Stomach (tissue), 19 donors: ENCODE data around the gene SLC2A10. TPM values are rescaled to one million over a fixed set of nuclear protein-coding genes. Genes with fewer than 3 reads are reported as not detected.
A peak's percentile ranks its signal among the peaks of the same experiment; 100 is the strongest.

Experiments
- DNase-seq, 2 donors: peaks; one replicate each; pipeline versions ENCODE4 v3.0.0 to v3.0.0-alpha.2; 2013 to 2019
- H3K27ac ChIP-seq, 5 donors: fragments of 200-600 bp in 4 of 5; sonication (generic) in 4 of 5; one replicate each; pipeline ENCODE4 v1.5.1; 2013 to 2019; ENCODE audit warnings: mild to moderate bottlenecking in 1 of 5, moderate library complexity in 1 of 5
- H3K27me3 ChIP-seq, 3 donors: fragments of 200-600 bp; sonication (generic); one replicate each; pipeline ENCODE4 v1.5.1; 2017 to 2019; ENCODE audit warnings: mixed run types in 1 of 3
- H3K36me3 ChIP-seq, 4 donors: fragments of 200-600 bp; sonication (generic); 1 replicate in 3 of 4; 2 replicates in 1 of 4; pipeline ENCODE4 v1.5.1; 2016 to 2019
- H3K4me1 ChIP-seq, 4 donors: fragments of 200-600 bp; sonication (generic); one replicate each; pipeline ENCODE4 v1.5.1; 2016 to 2019
- H3K4me3 ChIP-seq, 4 donors: fragments of 200-600 bp; sonication (generic) in 3 of 4; one replicate each; pipeline ENCODE4 v1.5.1; 2016 to 2019; ENCODE audit warnings: mild to moderate bottlenecking in 1 of 4
- H3K9me3 ChIP-seq, 4 donors: fragments of 200-600 bp; sonication (generic); one replicate each; pipeline ENCODE4 v1.5.1; 2016 to 2019
- EP300 ChIP-seq: sonication (generic); formaldehyde crosslinking; IDR thresholded peaks from one replicate; pipeline ENCODE4 v1.6.1; 2017; ENCODE audit warnings: antibody characterized with exemption
- POLR2A ChIP-seq, 4 donors: fragments of 450-650 bp; IDR thresholded peaks; one replicate each; pipeline ENCODE4 v1.6.1; 2016; ENCODE audit warnings: antibody characterized with exemption in 4 of 4, control low read depth in 2 of 4, mild to moderate bottlenecking in 1 of 4, moderate library complexity in 1 of 4
- POLR2AphosphoS5 ChIP-seq, 3 donors: sonication (generic); formaldehyde crosslinking; IDR thresholded peaks; one replicate each; pipeline ENCODE4 v1.6.1; 2016; ENCODE audit warnings: antibody characterized with exemption in 3 of 3
- WGBS, 5 donors: extraction: QIAGEN DNeasy Blood & Tissue Kit in 3 of 5; methylation state at CpG; one replicate each; pipeline versions ENCODE4 v1.1.5 to v1.1.7; 2013 to 2018; 5-methylcytosine and 5-hydroxymethylcytosine counted together
- intact Hi-C: fragments of 100-400 bp; cut with DNase I; formaldehyde crosslinking; loops from one replicate; pipeline ENCODE4 v1.15.1; 2023; ENCODE audit warnings: low total_unique reads
- long read RNA-seq, 10 donors: transcript quantifications; one replicate each; lab custom pipeline, GENCODE V29; 2026
- polyA plus RNA-seq, 3 donors: library from polyadenylated mRNA; stranded (reverse); fragments of 200-250 nt; gene quantifications; one replicate each; pipeline ENCODE4 v1.2.3, GENCODE V29; 2013
- total RNA-seq, 5 donors: library from RNA; depleted of rRNA; stranded (reverse); fragments of >200 nt; gene quantifications; one replicate each; pipeline versions ENCODE4 v1.1.0 to v1.2.3, GENCODE V29; 2014 to 2016
- TF ChIP-seq, protein P1 (sequence below), 7 experiments: fragments of 450-650 bp in 4 of 7; fragments of 200-600 bp in 3 of 7; sonication (generic) in 3 of 7; IDR thresholded peaks; one replicate each; pipeline ENCODE4 v1.5.1; 2016 to 2019; ENCODE audit warnings: antibody characterized with exemption in 7 of 7, control low read depth in 2 of 7, mild to moderate bottlenecking in 1 of 7
- donor health status: healthy with polysubstance abuse.
- donor health status: Bipolar disorder and iron deficiency.
- donor health status: healthy.

Gene SLC2A10
- total RNA-seq (10 to 100 TPM; 13.4 to 66.1 (median 35.0) TPM), polyA plus RNA-seq (10 to 100 TPM in 2 of 3 donors, 1 to 10 TPM in 1; 8.5 to 13.3 (median 10.5) TPM)
- long read RNA-seq, donor 1, full-length matches to known transcripts, result 2 of 2 reads
- long read RNA-seq, donor 1, partial matches to known transcripts, result 0 of 2 reads
- long read RNA-seq, donor 1, other reads (novel, unspliced or antisense), result 0 of 2 reads
- long read RNA-seq, donor 2, full-length matches to known transcripts, result 1 of 22 reads
- long read RNA-seq, donor 2, partial matches to known transcripts, result 21 of 22 reads
- long read RNA-seq, donor 2, other reads (novel, unspliced or antisense), result 0 of 22 reads
- long read RNA-seq, donor 3, result 0 reads
- long read RNA-seq, donor 4, result 0 reads
- long read RNA-seq, donor 5, full-length matches to known transcripts, result 4 of 13 reads
- long read RNA-seq, donor 5, partial matches to known transcripts, result 9 of 13 reads
- long read RNA-seq, donor 5, other reads (novel, unspliced or antisense), result 0 of 13 reads
- long read RNA-seq, donor 6, full-length matches to known transcripts, result 8 of 8 reads
- long read RNA-seq, donor 6, partial matches to known transcripts, result 0 of 8 reads
- long read RNA-seq, donor 6, other reads (novel, unspliced or antisense), result 0 of 8 reads
- long read RNA-seq, donor 7, full-length matches to known transcripts, result 3 of 17 reads
- long read RNA-seq, donor 7, partial matches to known transcripts, result 14 of 17 reads
- long read RNA-seq, donor 7, other reads (novel, unspliced or antisense), result 0 of 17 reads
- long read RNA-seq, donor 8, partial matches to known transcripts, result 13 of 13 reads
- long read RNA-seq, donor 8, other reads (novel, unspliced or antisense), result 0 of 13 reads
- long read RNA-seq, donor 9, full-length matches to known transcripts, result 5 of 10 reads
- long read RNA-seq, donor 9, partial matches to known transcripts, result 5 of 10 reads
- long read RNA-seq, donor 9, other reads (novel, unspliced or antisense), result 0 of 10 reads
- long read RNA-seq, donor 10, result 0 reads

DNA sequence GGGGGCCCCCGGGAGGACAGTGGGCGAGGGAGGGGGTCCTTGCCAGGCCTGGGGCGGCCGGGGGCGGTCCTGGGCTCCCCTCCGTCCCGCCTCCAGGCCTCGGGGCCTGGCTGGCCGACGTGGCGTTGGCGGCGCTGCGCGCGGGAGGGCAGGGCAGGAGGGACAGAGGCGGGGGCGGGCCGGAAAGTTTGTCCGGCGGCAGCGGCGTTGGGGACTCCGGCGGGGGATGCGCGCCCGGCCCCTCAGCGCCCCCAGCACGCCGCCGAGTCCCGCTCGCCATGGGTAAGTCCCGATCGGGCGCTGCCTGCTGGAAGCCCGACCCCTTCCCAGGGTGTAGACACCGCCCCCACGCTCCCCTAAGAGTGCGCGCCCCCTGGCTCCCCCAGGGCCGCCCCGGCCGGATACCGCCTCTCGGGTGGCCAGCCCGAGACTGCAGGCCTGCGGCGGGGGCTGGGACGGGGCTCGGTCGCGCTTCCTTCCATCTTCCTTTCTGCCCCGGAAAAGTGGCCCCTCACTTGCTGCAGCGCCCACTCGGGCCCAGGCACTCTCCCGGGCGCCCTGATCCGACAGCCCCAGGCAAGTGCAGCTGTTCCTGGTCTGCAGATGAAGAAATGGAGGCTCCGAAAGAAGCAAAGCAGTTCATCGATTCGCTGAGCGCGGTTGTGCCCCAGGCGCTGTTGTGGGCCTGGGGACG is at the start of gene SLC2A10:
Gene SLC2A10, plus strand, starts transcription at position 191 of the 694 bp plus-strand sequence. Its CDS starts 88 bp downstream, at position 279.
- peak within 1 kb of the TSS; percentile 85 to 92 (median 90) for H3K27ac ChIP-seq
- H3K9me3 ChIP-seq, result peaks cover 0 to 8% (median 2%) of the 10 kb centered on the region in 4 donors
- H3K4me3 ChIP-seq, result peak within 1 kb of the TSS; percentile 61 to 78 (median 67)
- H3K36me3 ChIP-seq, result no peaks in the 10 kb centered on the region
- 1 to 2% (median 1%) methylated on average over 11 to 67 of the region's 67 CpGs for WGBS, 5 donors
- H3K4me1 ChIP-seq, result peaks cover 6 to 60% (median 50%) of the 10 kb centered on the region in 4 donors
- TF ChIP-seq POLR2AphosphoS5 (IDR thresholded peaks at IDR 0.05), result peak in 1 of 3 donors; percentile 31
- TF ChIP-seq POLR2A (IDR thresholded peaks at IDR 0.05), result no peak
- DNase-seq, result peak; percentile 73 to 91
- H3K27me3 ChIP-seq, result peaks cover 0 to 4% (median 0%) of the 10 kb centered on the region in 3 donors
- intact Hi-C loops, result no loop called here

DNA sequence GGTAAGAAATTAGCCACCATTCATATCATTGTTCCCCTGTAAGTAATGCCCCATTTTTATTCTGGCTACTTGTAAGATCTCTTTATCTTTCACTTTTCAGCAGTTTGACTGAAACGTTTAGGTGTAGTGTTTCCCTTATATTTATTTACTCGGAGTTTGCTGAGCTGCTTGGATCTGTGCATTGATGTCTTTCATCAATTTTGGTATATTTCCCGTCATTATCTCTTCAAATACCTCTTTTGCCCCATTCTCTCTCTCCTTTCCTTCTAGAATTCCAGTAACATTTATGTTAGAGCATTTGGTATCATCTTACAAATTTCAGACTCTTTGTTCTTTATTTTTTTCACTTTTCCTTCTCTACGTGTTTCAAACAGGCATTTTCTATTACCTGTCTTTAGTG is 49.0 kb upstream of the SLC2A10 start:
- 86 to 89% (median 88%) methylated on average over 4 of the region's 4 CpGs for WGBS, 5 donors
- Histone ChIP-seq H3K27ac (no peak overlapping the region), H3K4me3 (no peak overlapping the region), H3K36me3 (peaks cover 0 to 5% (median 0%) of the 10 kb centered on the region in 4 donors), H3K27me3 (no peaks in the 10 kb centered on the region), H3K9me3 (peaks cover 0 to 4% (median 0%) of the 10 kb centered on the region in 4 donors), H3K4me1 (no peaks in the 10 kb centered on the region)
- TF ChIP-seq POLR2A (IDR thresholded peaks at IDR 0.05) (no peak), EP300 (no peak), POLR2AphosphoS5 (IDR thresholded peaks at IDR 0.05) (no peak)
- TF ChIP-seq, protein P1, sequence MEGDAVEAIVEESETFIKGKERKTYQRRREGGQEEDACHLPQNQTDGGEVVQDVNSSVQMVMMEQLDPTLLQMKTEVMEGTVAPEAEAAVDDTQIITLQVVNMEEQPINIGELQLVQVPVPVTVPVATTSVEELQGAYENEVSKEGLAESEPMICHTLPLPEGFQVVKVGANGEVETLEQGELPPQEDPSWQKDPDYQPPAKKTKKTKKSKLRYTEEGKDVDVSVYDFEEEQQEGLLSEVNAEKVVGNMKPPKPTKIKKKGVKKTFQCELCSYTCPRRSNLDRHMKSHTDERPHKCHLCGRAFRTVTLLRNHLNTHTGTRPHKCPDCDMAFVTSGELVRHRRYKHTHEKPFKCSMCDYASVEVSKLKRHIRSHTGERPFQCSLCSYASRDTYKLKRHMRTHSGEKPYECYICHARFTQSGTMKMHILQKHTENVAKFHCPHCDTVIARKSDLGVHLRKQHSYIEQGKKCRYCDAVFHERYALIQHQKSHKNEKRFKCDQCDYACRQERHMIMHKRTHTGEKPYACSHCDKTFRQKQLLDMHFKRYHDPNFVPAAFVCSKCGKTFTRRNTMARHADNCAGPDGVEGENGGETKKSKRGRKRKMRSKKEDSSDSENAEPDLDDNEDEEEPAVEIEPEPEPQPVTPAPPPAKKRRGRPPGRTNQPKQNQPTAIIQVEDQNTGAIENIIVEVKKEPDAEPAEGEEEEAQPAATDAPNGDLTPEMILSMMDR (IDR thresholded peaks at IDR 0.05), result no peak
- no peak for DNase-seq
- intact Hi-C loops, result no loop called here

DNA sequence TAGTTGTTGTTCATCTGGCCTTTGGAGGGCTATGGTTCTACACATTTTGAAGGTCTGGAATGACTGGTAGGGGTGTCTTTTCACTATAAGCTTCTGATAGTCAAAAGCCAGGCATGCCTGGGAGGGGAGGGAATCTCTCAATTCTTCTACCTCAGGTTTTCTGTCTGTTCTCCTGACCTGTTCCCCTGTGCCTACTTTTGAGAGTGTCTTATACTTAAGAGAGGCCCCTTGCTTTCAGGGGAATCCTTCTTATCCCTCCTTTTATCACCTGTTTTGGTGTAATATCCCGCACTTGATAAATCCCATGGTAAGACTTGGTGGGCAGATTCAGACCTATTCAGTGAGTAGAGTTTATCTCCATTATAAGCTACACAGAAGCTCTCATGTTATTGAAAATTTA is 47.8 kb upstream of the SLC2A10 start:
- H3K9me3 ChIP-seq, result peaks cover 0 to 4% (median 0%) of the 10 kb centered on the region in 4 donors
- peaks cover 0 to 5% (median 0%) of the 10 kb centered on the region in 4 donors for H3K36me3 ChIP-seq
- no peak overlapping the region for H3K4me3 ChIP-seq
- WGBS, 5 donors, result 90 to 100% (median 100%) methylated on average over 1 of the region's 1 CpG
- no peaks in the 10 kb centered on the region for H3K4me1 ChIP-seq
- intact Hi-C loops, result no loop called here
- no peak overlapping the region for H3K27ac ChIP-seq
- no peak for TF ChIP-seq EP300
- TF ChIP-seq POLR2A (IDR thresholded peaks at IDR 0.05), result no peak
- TF ChIP-seq, protein P1 (IDR thresholded peaks at IDR 0.05), result no peak
- no peak for TF ChIP-seq POLR2AphosphoS5 (IDR thresholded peaks at IDR 0.05)
- no peaks in the 10 kb centered on the region for H3K27me3 ChIP-seq
- DNase-seq, result no peak

DNA sequence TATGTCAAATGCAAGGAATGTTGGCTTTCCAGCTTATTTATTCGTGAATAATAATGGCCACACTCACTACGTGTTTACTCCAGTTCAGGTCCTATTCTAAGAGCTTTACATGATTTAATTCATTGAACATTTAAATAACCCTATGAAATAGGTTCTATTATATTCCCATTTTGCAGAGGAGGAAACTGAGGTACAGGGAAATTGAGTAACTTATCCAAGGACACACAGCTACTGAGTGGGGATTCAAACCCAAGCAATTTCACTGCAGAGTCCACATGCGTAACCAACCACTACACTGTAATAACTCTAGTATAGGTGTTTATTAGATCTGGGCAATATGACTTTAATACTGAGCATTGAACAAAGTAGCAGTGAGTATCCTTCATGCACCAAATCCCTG is 45.9 kb upstream of the SLC2A10 start:
- Histone ChIP-seq H3K27me3 (no peaks in the 10 kb centered on the region), H3K36me3 (peaks cover 0 to 5% (median 0%) of the 10 kb centered on the region in 4 donors), H3K4me1 (no peaks in the 10 kb centered on the region), H3K4me3 (no peak overlapping the region), H3K9me3 (peaks cover 0 to 4% (median 0%) of the 10 kb centered on the region in 4 donors), H3K27ac (no peak overlapping the region)
- TF ChIP-seq, protein P1 (IDR thresholded peaks at IDR 0.05), result no peak
- TF ChIP-seq EP300 (no peak), POLR2A (IDR thresholded peaks at IDR 0.05) (no peak), POLR2AphosphoS5 (IDR thresholded peaks at IDR 0.05) (no peak)
- no peak for DNase-seq
- intact Hi-C loops, result no loop called here
- WGBS, 5 donors, result 94 to 98% (median 97%) methylated on average over 3 of the region's 3 CpGs
